Mucosa of rectum (tissue), 2 donors: ENCODE measurements around the gene SYT15.

ENCODE experiments used
- H3K27ac ChIP-seq, 2 donors: one replicate each; pipeline ENCODE4 v1.7.0; 2013; ENCODE audit warnings: inconsistent platforms in 2 of 2, low read depth in 2 of 2, low read length in 2 of 2
- H3K27me3 ChIP-seq, 2 donors: one replicate each; pipeline ENCODE4 v1.7.0; 2013; ENCODE audit warnings: low read length in 2 of 2; ENCODE audit not compliant: control insufficient read depth in 2 of 2, insufficient read depth in 2 of 2
- H3K36me3 ChIP-seq, 2 donors: one replicate each; pipeline ENCODE4 v1.7.0; 2013; ENCODE audit warnings: low read length in 2 of 2; ENCODE audit not compliant: control insufficient read depth in 2 of 2, insufficient read depth in 2 of 2
- H3K4me1 ChIP-seq, 2 donors: one replicate each; pipeline ENCODE4 v1.7.0; 2013; ENCODE audit warnings: low read length in 2 of 2, mild to moderate bottlenecking in 1 of 2; ENCODE audit not compliant: control insufficient read depth in 2 of 2, insufficient read depth in 2 of 2
- H3K4me3 ChIP-seq, 2 donors: one replicate each; pipeline ENCODE4 v1.7.0; 2013; ENCODE audit warnings: low read length in 2 of 2
- H3K9ac ChIP-seq, 2 donors: one replicate each; pipeline ENCODE4 v1.7.0; 2013; ENCODE audit warnings: low read length in 2 of 2, low read depth in 1 of 2, mild to moderate bottlenecking in 1 of 2
- H3K9me3 ChIP-seq, 2 donors: one replicate each; pipeline ENCODE4 v1.7.0; 2013; ENCODE audit warnings: low read length in 2 of 2; ENCODE audit not compliant: control insufficient read depth in 2 of 2
- donor health status: healthy.
- donor health status: Normal muscosa, but diverticular disease.

Gene SYT15

GRCh38 chr10:46538717-46539426 is 40.1 kb upstream of the SYT15 start:
- H3K9ac ChIP-seq, result no peak overlapping the region
- no peaks in the 10 kb centered on the region for H3K27me3 ChIP-seq
- H3K36me3 ChIP-seq, result no peaks in the 10 kb centered on the region
- no peak overlapping the region for H3K4me3 ChIP-seq
- no peaks in the 10 kb centered on the region for H3K9me3 ChIP-seq
- peaks cover 0 to 15% of the 10 kb centered on the region in 2 donors for H3K4me1 ChIP-seq
- no peak overlapping the region for H3K27ac ChIP-seq

GRCh38 chr10:46539596-46540411 is 39.1 kb upstream of the SYT15 start:
- H3K27ac ChIP-seq, result peak overlapping the region; percentile 3 to 59
- no peaks in the 10 kb centered on the region for H3K36me3 ChIP-seq
- no peak overlapping the region for H3K9ac ChIP-seq
- H3K9me3 ChIP-seq, result no peaks in the 10 kb centered on the region
- H3K4me3 ChIP-seq, result peak overlapping the region in 1 of 2 donors; percentile 9
- peaks cover 0 to 21% of the 10 kb centered on the region in 2 donors for H3K4me1 ChIP-seq
- H3K27me3 ChIP-seq, result no peaks in the 10 kb centered on the region

- H3K4me3 ChIP-seq, result no peak overlapping the region
- H3K9ac ChIP-seq, result no peak overlapping the region
- no peaks in the 10 kb centered on the region for H3K27me3 ChIP-seq
- H3K4me1 ChIP-seq, result peaks cover 0 to 27% of the 10 kb centered on the region in 2 donors
- no peaks in the 10 kb centered on the region for H3K36me3 ChIP-seq
- no peaks in the 10 kb centered on the region for H3K9me3 ChIP-seq
- H3K27ac ChIP-seq, result peak overlapping the region; percentile 3 to 59
Measured at GRCh38 chr10:46540412-46541016, 38.4 kb upstream of the SYT15 start.

- H3K4me1 ChIP-seq, result peaks cover 0 to 27% of the 10 kb centered on the region in 2 donors
- H3K4me3 ChIP-seq, result peak overlapping the region in 1 of 2 donors; percentile 15
- H3K27ac ChIP-seq, result peak overlapping the region in 1 of 2 donors; percentile 15
Measured at GRCh38 chr10:46541017-46541661, 37.8 kb upstream of the SYT15 start.

GRCh38 chr10:46541735-46542566 is 37.0 kb upstream of the SYT15 start:
- H3K36me3 ChIP-seq, result no peaks in the 10 kb centered on the region
- no peaks in the 10 kb centered on the region for H3K27me3 ChIP-seq
- H3K4me1 ChIP-seq, result peaks cover 0 to 27% of the 10 kb centered on the region in 2 donors
- no peak overlapping the region for H3K27ac ChIP-seq
- no peaks in the 10 kb centered on the region for H3K9me3 ChIP-seq
- no peak overlapping the region for H3K4me3 ChIP-seq
- H3K9ac ChIP-seq, result no peak overlapping the region

More at GRCh38 chr10:46541017-46541661, 37.8 kb upstream of the SYT15 start:
- Histone ChIP-seq H3K36me3 (no peaks in the 10 kb centered on the region), H3K9me3 (no peaks in the 10 kb centered on the region), H3K9ac (no peak overlapping the region), H3K27me3 (no peaks in the 10 kb centered on the region)

GRCh38 chr10:46542567-46543465 is 36.1 kb upstream of the SYT15 start:
- H3K27ac ChIP-seq, result no peak overlapping the region
- no peaks in the 10 kb centered on the region for H3K9me3 ChIP-seq
- no peak overlapping the region for H3K9ac ChIP-seq
- no peaks in the 10 kb centered on the region for H3K27me3 ChIP-seq
- H3K36me3 ChIP-seq, result no peaks in the 10 kb centered on the region
- peaks cover 0 to 27% of the 10 kb centered on the region in 2 donors for H3K4me1 ChIP-seq
- no peak overlapping the region for H3K4me3 ChIP-seq

- no peak overlapping the region for H3K27ac ChIP-seq
- no peaks in the 10 kb centered on the region for H3K27me3 ChIP-seq
- peaks cover 0 to 27% of the 10 kb centered on the region in 2 donors for H3K4me1 ChIP-seq
- H3K36me3 ChIP-seq, result no peaks in the 10 kb centered on the region
- H3K9me3 ChIP-seq, result no peaks in the 10 kb centered on the region
- no peak overlapping the region for H3K4me3 ChIP-seq
- H3K9ac ChIP-seq, result no peak overlapping the region
Measured at GRCh38 chr10:46543466-46544377, 35.2 kb upstream of the SYT15 start.

GRCh38 chr10:46544989-46545791 is 33.7 kb upstream of the SYT15 start:
- peaks cover 0 to 3% of the 10 kb centered on the region in 2 donors for H3K36me3 ChIP-seq
- H3K4me1 ChIP-seq, result peaks cover 0 to 20% of the 10 kb centered on the region in 2 donors
- H3K27me3 ChIP-seq, result no peaks in the 10 kb centered on the region
- no peak overlapping the region for H3K4me3 ChIP-seq
- no peak overlapping the region for H3K27ac ChIP-seq
- no peak overlapping the region for H3K9ac ChIP-seq
- no peaks in the 10 kb centered on the region for H3K9me3 ChIP-seq
